HTERT RPE-1 (cell line): Measurements from ENCODE around the gene MMS22L.
"Not testable (repeated sequence)": the region's sequence is repeated elsewhere in the genome, so short reads cannot be mapped to it uniquely, and the experiment has no call there.

Experiments used
- in situ Hi-C: fragments of 300-500 bp; cut with MboI; formaldehyde crosslinking; loops from 4 replicates; pipeline ENCODE4 v1.14.3; 2020; ENCODE audit warnings: low sequenced_read_pairs

The MMS22L gene

GRCh38 chr6:97246842-97247241 is 36.2 kb downstream of the MMS22L start:
- in situ Hi-C loops = no loop called here

GRCh38 chr6:97240222-97240621 is 42.8 kb downstream of the MMS22L start:
- in situ Hi-C loops = no loop called here

DNA sequence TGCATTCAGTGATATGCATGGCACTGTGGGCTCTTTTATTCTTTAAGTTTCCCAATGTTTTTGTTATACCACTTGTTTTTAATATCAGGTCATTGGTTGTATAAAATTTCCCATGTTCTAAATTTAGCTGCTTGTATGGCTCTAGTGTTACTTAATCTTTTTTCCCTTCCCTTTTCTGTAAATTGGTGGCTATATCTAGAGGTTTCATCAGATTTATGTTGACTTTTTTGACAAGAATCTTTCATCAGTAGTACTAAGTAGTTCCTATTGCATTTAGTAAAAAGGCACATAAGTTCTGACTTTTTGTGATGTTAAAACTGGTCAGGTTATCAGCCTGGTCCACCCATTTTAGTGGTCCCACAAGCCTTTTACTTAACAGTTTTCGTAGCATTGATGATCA is 51.1 kb downstream of the MMS22L start:
- in situ Hi-C loops = no loop called here

GRCh38 chr6:97222903-97223302 is 60.1 kb downstream of the MMS22L start:
- in situ Hi-C loops = no loop called here

DNA sequence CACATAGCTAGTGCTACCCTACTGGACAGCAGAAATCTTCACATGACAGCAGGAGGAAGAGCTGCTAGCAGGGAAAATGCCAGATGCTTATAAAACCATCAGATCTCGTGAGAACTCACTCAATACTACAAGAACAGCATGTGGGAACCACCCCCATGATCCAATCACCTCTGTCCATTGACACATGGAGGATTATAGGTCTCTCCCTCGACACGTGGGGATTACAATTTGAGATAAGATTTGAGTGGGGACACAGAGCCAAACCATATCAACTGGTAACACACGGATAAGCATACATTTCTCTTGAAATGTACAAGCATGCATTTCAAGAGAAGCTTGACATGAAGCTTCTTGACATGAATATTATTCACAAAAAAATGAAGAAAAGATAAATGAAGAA is 64.1 kb downstream of the MMS22L start:
- in situ Hi-C loops = no loop called here

DNA sequence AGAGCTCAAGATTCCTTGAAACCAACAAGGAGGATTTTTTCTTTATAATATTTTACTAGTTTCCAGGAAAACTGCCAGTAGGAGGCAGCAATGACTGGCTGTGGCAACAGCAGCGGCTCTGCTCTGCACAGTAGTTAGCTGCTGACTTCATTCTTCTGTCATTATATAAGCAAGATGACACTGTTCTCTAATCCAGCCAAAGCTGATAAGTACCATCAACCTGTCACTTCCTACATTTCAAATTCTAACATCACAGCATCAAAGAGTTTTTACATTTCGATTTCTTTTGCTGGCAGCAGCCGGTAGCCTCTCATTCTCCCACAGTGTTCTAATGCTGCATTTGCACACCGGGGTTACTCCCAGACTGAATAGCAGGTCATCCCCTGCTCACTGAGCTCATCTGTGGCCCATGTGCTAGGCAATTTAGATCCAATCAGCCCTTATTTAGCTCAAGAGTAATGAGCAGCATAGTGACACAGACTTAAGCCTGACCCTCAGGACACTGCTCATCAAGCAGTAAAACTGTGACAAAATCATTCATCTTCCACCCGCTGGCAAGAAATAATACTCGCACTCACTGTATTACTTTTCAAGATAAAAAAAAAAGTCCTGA is 67.8 kb downstream of the MMS22L start:
- in situ Hi-C loops = no loop called here

- in situ Hi-C loops = no loop called here
These were observed 68.3 kb downstream of the MMS22L start for GRCh38 chr6:97214671-97215070.

GRCh38 chr6:97207383-97207782 is 75.6 kb downstream of the MMS22L start:
- in situ Hi-C loops = no loop called here

DNA sequence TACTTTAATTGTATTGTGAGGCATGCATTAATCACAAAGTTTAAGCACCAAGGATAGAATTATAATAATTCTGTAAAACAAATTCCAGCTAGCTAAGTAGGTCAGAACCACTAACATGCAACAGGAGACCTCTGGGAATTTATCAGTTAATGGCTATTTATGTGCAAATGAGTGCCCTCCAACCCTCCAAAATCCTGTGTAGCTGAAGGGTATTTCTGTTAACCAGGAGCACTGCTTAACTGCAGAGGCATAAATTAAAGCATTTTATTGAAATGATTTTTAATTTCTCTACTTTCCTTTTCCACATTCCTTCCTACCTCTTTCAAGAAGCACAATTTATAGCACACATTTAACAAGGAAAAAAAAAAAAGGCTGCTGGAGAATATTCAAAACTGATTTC is 77.0 kb downstream of the MMS22L start:
- in situ Hi-C loops = no loop called here

- in situ Hi-C loops = no loop called here
These were observed 79.7 kb downstream of the MMS22L start for GRCh38 chr6:97203343-97203742.

GRCh38 chr6:97198046-97198565 is 84.9 kb downstream of the MMS22L start:
- in situ Hi-C loops = no loop called here

DNA sequence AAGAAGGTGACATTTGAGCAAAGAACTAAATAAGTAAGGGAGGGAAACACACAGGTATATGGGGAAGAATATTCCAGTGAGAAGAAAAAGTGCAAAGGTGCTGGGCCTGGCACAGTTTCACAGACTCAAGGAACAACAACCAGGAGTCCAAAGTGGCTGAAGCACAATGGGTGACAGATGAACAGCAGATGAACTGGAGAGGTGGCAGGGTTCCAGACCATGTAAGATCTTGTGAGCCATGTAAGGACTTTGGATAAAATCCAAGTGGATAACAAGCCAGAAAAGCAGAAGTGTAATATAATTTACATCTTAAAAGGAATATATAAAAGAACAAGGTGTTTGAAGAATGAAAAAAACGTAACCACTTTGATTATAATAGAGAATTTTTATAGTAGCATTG is 87.9 kb downstream of the MMS22L start:
- in situ Hi-C loops = no loop called here

DNA sequence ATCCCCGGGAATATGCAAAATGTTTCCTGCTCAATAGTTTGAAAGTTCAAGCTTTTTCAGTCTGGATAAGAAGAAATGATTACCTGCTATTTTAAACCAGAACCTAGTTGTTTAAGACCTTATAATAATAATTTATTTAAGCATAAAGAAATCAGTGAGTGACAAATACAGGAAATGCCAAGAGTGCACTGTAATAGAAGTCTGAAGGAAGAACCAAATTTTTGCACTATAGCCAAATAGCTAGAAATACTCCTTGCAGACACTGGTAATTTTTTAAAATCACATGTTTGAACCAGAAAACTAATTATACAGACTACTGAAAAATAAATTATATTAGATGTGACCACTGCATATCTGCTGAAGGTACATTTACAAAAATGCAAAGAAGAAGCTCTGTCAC is 93.2 kb downstream of the MMS22L start:
- in situ Hi-C loops = no loop called here

- in situ Hi-C loops = no loop called here
These were observed 95.1 kb downstream of the MMS22L start for GRCh38 chr6:97187951-97188350.

DNA sequence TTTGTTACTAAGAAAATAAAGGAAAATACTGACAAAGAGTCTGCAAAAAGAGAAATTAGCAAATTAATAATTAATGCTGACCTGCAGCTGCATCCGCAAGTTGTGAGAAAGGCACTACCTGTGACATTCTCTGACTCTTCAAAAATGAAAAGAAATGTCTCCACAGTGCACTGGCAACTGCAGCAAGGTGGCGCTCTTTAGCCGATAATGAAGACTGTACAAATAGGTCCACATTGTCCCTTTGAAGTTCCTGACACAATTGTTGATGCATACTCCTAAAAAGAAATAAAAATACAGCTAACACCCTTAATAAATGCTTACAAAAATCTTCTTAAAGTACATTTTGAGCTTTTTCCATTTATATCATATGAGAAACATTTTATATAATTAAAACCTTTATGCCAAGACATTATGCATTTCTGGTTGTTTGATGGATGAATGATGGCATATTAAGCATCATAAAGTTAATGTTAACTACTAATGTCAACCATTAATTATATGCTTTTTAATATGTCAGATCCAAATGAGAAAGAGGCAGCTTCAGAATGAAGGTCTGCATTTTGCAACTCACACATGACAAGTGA is 96.5 kb downstream of the MMS22L start:
- in situ Hi-C loops = no loop called here

DNA sequence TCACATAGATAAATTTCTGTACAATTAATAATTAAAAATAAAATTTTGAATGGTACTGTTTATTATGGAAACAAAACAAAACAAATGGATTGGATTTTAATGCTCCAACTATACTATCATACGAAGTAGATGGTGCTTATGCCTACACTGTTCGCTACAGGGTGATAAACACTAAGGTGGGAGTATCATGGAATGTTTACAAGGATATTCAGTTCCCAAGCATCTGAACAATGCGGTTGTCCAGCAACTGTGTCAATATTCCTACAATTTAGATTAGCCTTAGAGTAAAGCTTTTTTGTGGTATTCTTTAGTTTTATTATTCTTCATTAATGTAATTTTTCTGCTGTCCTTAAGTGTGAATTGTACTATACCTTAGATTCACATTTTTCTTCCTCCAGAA is 105.1 kb downstream of the MMS22L start:
- in situ Hi-C loops = no loop called here

DNA sequence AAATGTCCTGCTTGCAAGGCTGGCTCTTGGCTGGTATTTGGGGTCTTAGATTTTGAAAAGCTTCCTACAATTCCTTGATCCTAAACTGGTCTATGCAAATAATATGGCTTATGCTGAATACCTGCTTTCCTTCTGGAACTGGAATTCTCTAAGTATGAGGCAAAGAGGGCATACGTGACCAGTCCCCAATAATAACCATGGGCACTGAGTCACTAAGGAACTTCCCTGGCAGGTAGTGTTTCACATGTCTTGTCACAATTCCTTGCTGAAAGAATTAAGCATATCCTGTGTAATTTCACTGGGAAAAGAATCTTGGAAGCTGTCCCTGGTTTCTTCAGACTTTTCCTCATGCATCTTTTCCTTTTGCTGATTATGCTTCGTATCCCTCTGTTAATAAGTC is 106.5 kb downstream of the MMS22L start:
- in situ Hi-C loops = no loop called here

DNA sequence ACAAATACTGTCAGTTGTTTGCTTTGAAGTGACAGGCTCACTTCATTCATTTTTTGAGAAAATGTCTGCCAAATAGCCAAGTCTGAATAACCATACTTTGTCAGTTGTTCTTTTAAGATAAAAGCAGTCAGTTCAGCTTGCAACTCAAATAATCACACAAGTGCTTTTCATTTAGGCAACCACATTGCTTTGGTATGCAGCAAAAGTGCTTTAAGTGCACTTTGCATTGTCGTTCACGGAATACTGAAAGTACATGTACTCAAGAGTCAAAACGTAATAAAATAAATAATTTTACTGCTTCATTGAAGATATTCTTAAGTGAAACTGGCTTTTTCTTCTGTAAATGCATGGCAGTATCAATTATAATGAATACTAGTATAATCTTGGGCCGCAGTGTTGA is 107.2 kb downstream of the MMS22L start:
- in situ Hi-C loops = no loop called here

- in situ Hi-C loops = no loop called here
These were observed 108.5 kb downstream of the MMS22L start for GRCh38 chr6:97174471-97174870.

- in situ Hi-C loops = no loop called here
These were observed 122.7 kb downstream of the MMS22L start for GRCh38 chr6:97160280-97160679.

GRCh38 chr6:97155447-97155846 is 127.6 kb downstream of the MMS22L start:
- in situ Hi-C loops = not testable (repeated sequence)

GRCh38 chr6:97154015-97154414 is 129.0 kb downstream of the MMS22L start:
- in situ Hi-C loops = no loop called here

GRCh38 chr6:97151601-97152000 is 131.4 kb downstream of the MMS22L start:
- in situ Hi-C loops = no loop called here
